ENCODE results near the gene CTNNA3. TPM values are rescaled to one million over a fixed set of nuclear protein-coding genes. Genes with fewer than 3 reads are reported as not detected.
"Not testable (repeated sequence)": the region's sequence is repeated elsewhere in the genome, so short reads cannot be mapped to it uniquely, and the experiment has no call there.

Gene CTNNA3
- total RNA-seq, 2 donors from 2014 or later: 20.3 to 23.8 TPM

- no peak for DNase-seq (ENCODE audit: low spot score)
- no peaks in the 10 kb centered on the region for H3K27me3 ChIP-seq
- H3K9me3 ChIP-seq: no peaks in the 10 kb centered on the region
- no peak overlapping the region for H3K4me3 ChIP-seq
- H3K4me1 ChIP-seq: no peaks in the 10 kb centered on the region
- TF ChIP-seq, protein P1, sequence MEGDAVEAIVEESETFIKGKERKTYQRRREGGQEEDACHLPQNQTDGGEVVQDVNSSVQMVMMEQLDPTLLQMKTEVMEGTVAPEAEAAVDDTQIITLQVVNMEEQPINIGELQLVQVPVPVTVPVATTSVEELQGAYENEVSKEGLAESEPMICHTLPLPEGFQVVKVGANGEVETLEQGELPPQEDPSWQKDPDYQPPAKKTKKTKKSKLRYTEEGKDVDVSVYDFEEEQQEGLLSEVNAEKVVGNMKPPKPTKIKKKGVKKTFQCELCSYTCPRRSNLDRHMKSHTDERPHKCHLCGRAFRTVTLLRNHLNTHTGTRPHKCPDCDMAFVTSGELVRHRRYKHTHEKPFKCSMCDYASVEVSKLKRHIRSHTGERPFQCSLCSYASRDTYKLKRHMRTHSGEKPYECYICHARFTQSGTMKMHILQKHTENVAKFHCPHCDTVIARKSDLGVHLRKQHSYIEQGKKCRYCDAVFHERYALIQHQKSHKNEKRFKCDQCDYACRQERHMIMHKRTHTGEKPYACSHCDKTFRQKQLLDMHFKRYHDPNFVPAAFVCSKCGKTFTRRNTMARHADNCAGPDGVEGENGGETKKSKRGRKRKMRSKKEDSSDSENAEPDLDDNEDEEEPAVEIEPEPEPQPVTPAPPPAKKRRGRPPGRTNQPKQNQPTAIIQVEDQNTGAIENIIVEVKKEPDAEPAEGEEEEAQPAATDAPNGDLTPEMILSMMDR (IDR thresholded peaks at IDR 0.05): no peak
- no peaks in the 10 kb centered on the region for H3K36me3 ChIP-seq
- no peak overlapping the region for H3K27ac ChIP-seq
Observed at GRCh38 chr10:67705921-67706320, 9.9 kb upstream of the CTNNA3 start.

DNA sequence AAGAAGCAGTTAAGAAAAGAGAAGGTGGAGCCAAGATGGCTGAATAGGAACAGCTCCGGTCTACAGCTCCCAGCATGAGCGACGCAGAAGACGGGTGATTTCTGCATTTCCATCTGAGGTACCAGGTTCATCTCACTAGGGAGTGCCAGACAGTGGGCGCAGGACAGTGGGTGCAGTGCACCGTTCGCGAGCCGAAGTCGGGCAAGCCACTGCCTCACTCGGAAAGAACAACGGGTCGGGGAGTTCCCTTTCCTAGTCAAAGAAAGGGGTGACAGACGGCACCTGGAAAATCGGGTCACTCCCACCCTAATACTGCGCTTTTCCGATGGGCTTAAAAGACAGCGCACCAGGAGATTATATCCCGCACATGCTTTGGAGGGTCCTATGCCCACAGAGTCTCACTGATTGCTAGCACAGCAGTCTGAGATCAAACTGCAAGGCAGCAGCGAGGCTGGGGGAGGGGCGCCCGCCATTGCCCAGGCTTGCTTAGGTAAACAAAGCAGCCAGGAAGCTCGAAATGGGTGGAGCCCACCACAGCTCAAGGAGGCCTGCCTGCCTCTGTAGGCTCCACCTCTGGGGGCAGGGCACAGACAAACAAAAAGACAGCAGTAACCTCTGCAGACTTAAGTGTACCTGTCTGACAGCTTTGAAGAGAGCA, 3.7 kb upstream of the CTNNA3 start:
- not testable (repeated sequence) for H3K9me3 ChIP-seq; H3K27me3 ChIP-seq; H3K4me1 ChIP-seq; DNase-seq (ENCODE audit: low spot score); H3K36me3 ChIP-seq; H3K27ac ChIP-seq; H3K4me3 ChIP-seq

DNA sequence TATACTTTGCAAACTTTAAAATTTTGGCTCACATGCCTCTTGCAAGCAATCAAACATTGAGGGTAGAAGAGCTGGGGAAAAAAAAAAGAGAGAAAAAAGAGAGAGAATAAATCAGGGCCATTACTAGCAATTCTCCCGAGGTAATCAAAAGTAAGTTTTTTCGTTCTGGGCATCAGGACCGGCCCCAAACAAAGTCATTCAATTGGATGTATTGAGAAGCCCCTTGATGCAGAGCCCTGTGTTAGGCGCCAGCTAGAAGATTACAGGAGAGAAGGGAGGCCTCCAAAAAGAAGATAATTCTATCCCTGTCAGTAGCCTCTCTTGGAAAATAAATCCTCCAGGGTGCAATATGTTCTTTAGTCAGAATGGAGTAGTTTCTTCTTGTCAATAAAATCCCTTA, 2.2 kb upstream of the CTNNA3 start:
- Histone ChIP-seq H3K4me1 (peaks cover 0 to 3% of the 10 kb centered on the region in 2 donors), H3K9me3 (no peaks in the 10 kb centered on the region), H3K4me3 (no peak overlapping the region), H3K27me3 (no peaks in the 10 kb centered on the region), H3K27ac (no peak overlapping the region), H3K36me3 (no peaks in the 10 kb centered on the region)
- TF ChIP-seq, protein P1 (IDR thresholded peaks at IDR 0.05): no peak
- no peak for DNase-seq (ENCODE audit: low spot score)

- no peak overlapping the region for H3K4me3 ChIP-seq
- TF ChIP-seq, protein P1 (IDR thresholded peaks at IDR 0.05): peak; percentile 73 to 79
- DNase-seq (ENCODE audit: low spot score): no peak
- no peak overlapping the region for H3K27ac ChIP-seq
- peaks cover 0 to 7% of the 10 kb centered on the region in 2 donors for H3K4me1 ChIP-seq
- no peaks in the 10 kb centered on the region for H3K9me3 ChIP-seq
- H3K36me3 ChIP-seq: no peaks in the 10 kb centered on the region
- no peaks in the 10 kb centered on the region for H3K27me3 ChIP-seq
Observed at GRCh38 chr10:67697724-67698131, 1.7 kb upstream of the CTNNA3 start.

DNA sequence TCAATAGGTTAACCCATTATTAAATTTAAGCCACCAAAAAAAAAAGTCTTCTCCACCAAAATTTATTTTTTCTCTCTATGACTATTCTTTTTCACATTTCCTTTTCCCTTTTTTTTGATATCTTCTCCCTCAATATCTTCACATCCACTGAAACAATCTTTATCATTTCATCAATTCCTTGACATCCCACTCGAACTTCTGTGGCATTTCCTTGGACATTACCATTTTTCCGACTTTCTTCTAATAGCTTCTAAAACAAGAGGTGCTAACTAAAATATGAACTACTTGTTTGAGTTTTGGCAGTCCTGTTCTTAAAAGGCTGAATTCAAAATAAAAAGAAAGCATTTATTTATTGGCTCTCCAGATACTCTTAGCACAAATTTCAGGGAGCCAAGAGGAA, 684 bp upstream of the CTNNA3 start:
- Histone ChIP-seq H3K4me1 (peaks cover 0 to 7% of the 10 kb centered on the region in 2 donors), H3K36me3 (no peaks in the 10 kb centered on the region), H3K27ac (peak overlapping the region in 1 of 2 donors; percentile 85), H3K4me3 (no peak overlapping the region), H3K27me3 (no peaks in the 10 kb centered on the region), H3K9me3 (no peaks in the 10 kb centered on the region)
- TF ChIP-seq, protein P1 (IDR thresholded peaks at IDR 0.05): no peak
- no peak for DNase-seq (ENCODE audit: low spot score)

GRCh38 chr10:67695555-67695954, 440 bp downstream of the CTNNA3 start:
- Histone ChIP-seq H3K27me3 (no peaks in the 10 kb centered on the region), H3K9me3 (no peaks in the 10 kb centered on the region), H3K27ac (peak overlapping the region; percentile 69 to 85), H3K36me3 (no peaks in the 10 kb centered on the region), H3K4me1 (peaks cover 0 to 7% of the 10 kb centered on the region in 2 donors), H3K4me3 (peak overlapping the region; percentile 39 to 42)
- DNase-seq (ENCODE audit: low spot score): no peak
- TF ChIP-seq, protein P1 (IDR thresholded peaks at IDR 0.05): no peak

DNA sequence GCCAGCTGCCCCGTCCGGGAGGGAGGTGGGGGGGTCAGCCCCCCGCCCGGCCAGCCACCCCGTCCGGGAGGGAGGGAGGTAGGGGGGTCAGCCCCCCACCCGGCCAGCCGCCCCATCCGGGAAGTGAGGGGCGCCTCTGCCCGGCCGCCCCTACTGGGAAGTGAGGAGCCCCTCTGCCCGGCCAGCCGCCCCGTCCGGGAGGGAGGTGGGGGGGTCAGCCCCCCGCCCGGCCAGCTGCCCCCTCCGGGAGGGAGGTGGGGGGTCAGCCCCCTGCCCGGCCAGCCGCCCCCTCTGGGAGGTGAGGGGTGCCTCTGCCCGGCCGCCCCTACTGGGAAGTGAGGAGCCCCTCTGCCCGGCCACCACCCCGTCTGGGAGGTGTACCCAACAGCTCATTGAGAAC, 4.1 kb downstream of the CTNNA3 start:
- not testable (repeated sequence) for H3K36me3 ChIP-seq; H3K9me3 ChIP-seq; H3K4me1 ChIP-seq; H3K27ac ChIP-seq; DNase-seq (ENCODE audit: low spot score); H3K4me3 ChIP-seq; H3K27me3 ChIP-seq

- not testable (repeated sequence) for H3K36me3 ChIP-seq; H3K4me3 ChIP-seq; H3K27ac ChIP-seq; H3K27me3 ChIP-seq; H3K9me3 ChIP-seq; H3K4me1 ChIP-seq; DNase-seq (ENCODE audit: low spot score)
Observed at GRCh38 chr10:67690540-67690939, 5.5 kb downstream of the CTNNA3 start.

GRCh38 chr10:67684140-67684539, 11.9 kb downstream of the CTNNA3 start:
- H3K9me3 ChIP-seq: peaks cover 0 to 14% of the 10 kb centered on the region in 2 donors
- not testable (repeated sequence) for DNase-seq (ENCODE audit: low spot score); H3K27ac ChIP-seq

More at GRCh38 chr10:67684140-67684539, 11.9 kb downstream of the CTNNA3 start:
- not testable (repeated sequence) for H3K36me3 ChIP-seq, H3K4me3 ChIP-seq, H3K4me1 ChIP-seq, H3K27me3 ChIP-seq

Measured in right atrium auricular region (tissue), 2 donors.